HUES6 (cell line): ENCODE measurements around the gene ARHGAP23.
"Not testable (repeated sequence)": the region's sequence is repeated elsewhere in the genome, so short reads cannot be mapped to it uniquely, and the experiment has no call there.

Experiments used
- H3K27ac ChIP-seq: 2 replicates; pipeline ENCODE4 v1.7.0; 2013; ENCODE audit warnings: low read depth, mild to moderate bottlenecking, low read length, inconsistent platforms
- H3K27me3 ChIP-seq: 2 replicates; pipeline ENCODE4 v1.6.1; 2013; ENCODE audit warnings: low read length; ENCODE audit not compliant: control insufficient read depth, insufficient read depth
- H3K36me3 ChIP-seq: 2 replicates; pipeline ENCODE4 v1.6.1; 2013; ENCODE audit warnings: low read length; ENCODE audit not compliant: control insufficient read depth, insufficient read depth
- H3K4me1 ChIP-seq: 2 replicates; pipeline ENCODE4 v1.6.1; 2013; ENCODE audit warnings: low read length; ENCODE audit not compliant: control insufficient read depth, insufficient read depth
- H3K4me3 ChIP-seq: 2 replicates; pipeline ENCODE4 v1.5.1; 2013; ENCODE audit warnings: low read depth, low read length
- H3K9ac ChIP-seq: one replicate; pipeline ENCODE4 v1.6.1; 2013; ENCODE audit warnings: mild to moderate bottlenecking, low read length
- H3K9me3 ChIP-seq: 2 replicates; pipeline ENCODE4 v1.6.1; 2013; ENCODE audit warnings: low read depth, low read length; ENCODE audit not compliant: control insufficient read depth, insufficient read depth

ARHGAP23 gene

DNA sequence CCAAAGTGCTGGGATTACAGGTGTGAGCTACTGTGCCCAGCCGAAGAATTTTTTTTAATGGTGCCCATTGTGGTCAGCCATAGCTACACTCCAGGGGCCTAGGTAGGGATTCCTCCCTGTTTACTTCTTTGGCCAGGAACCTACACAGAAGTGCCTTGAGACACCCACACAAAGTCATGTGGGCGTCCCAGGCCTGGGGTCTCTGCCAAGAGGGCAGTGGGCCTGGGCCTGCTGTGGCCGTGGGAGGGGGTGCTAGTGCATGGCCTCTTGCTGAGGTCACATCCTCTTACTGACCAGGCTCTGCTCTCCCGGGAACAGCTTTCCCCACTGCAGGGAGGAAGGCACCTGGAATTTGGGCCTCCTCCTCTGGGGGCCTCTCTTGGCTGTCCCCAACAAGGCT is 50.4 kb downstream of the ARHGAP23 start:
- not testable (repeated sequence) for H3K4me3 ChIP-seq, H3K9me3 ChIP-seq
- H3K36me3 ChIP-seq = peaks cover 36% of the 10 kb centered on the region

DNA sequence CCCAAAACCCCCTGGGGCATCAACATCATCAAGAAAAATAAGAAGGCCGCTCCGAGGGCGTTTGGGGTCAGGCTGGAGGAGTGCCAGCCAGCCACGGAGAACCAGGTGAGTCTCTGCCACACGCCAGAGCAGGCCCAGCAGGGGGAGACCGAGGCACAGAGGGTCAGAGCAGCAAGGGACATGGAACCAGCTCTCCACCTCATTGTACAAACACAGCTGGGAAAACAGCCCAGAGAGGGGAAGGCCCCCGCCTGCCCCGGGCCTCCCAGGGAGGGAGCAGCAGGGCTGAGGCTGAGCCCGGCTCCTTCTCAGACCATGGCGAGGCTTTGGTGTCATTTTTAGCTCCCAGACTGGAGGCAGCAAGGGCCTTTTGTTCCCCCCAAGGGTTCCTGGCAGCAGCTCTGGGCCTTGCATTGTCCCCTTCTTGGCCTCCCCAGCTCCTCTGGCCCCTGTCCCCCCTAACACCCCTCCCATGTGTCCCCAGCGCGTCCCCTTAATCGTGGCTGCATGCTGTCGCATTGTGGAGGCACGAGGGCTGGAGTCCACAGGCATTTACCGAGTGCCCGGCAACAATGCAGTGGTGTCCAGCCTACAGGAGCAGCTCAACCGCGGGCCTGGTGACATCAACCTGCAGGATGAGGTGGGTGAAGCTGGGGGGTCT is 53.9 kb downstream of the ARHGAP23 start:
- H3K36me3 ChIP-seq = peaks cover 48% of the 10 kb centered on the region

More for the DNA sequence above, 50.4 kb downstream of the ARHGAP23 start:
- not testable (repeated sequence) for H3K27ac ChIP-seq, H3K27me3 ChIP-seq, H3K9ac ChIP-seq, H3K4me1 ChIP-seq

DNA sequence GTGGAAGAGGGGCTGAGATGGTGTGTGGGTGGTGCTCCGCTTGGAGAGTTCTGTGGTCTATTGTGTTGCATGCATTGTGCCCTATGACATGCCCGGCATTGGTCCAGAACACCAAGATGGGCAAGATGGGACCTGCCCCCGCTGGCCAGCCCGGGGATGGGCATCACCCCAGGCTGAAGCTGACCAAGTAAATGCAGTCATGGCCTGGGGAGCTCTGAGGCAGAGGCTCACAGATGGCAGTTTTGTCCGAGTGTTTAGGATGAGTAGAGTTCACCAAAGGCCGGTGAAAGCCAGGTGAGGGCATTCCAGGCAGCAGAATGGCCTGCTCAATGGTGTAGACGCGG is 54.4 kb downstream of the ARHGAP23 start:
- H3K36me3 ChIP-seq = peaks cover 48% of the 10 kb centered on the region
- not testable (repeated sequence) for H3K9me3 ChIP-seq, H3K4me1 ChIP-seq, H3K4me3 ChIP-seq, H3K27me3 ChIP-seq, H3K27ac ChIP-seq, H3K9ac ChIP-seq

More for the DNA sequence above, 53.9 kb downstream of the ARHGAP23 start:
- not testable (repeated sequence) for H3K4me3 ChIP-seq, H3K27ac ChIP-seq, H3K9me3 ChIP-seq, H3K4me1 ChIP-seq, H3K27me3 ChIP-seq, H3K9ac ChIP-seq

DNA sequence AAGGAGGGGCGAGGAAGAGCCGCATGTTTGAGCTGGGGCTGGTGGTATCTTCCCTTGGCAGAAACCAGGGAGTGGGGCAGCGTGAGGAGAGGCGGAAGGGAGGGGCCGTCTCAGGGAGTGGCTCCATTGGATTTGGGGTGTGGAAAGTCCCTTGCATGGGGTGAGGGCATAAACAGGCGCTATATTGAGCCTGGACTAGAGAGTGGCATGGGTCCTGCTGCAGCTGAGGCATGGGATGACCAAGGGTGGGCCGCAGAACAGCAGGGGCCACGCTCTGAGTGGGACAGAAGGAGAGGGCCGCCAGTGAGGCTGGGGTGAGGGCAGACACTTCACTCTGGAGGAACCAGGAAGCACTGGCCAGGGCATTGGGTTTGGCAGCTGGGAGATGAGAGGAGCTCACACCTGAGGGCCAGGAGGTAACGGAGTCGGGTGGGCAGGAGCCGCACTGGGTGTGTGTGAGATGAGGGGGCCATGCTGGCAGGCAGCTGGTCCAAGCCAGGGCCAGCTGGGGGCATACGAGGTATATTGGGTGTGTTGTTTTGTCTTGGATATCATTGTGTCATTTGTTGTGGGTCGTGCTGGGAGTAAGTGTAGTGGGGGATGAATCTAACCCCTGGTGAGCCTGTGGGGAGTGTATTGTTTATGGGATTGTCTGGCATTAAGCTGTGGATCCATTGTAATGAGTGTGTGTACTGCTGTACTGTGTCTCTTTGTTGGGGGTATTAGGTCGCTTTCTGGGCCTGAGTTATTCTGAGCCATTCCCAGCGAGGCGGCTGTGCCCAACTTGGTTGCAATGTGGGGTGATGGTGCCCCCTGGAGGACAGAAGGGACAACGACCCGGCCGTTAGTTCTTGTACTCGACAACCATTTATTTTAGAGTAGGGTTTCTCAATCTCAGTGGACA is 56.2 kb downstream of the ARHGAP23 start:
- H3K9ac ChIP-seq, H3K27me3 ChIP-seq, H3K9me3 ChIP-seq, H3K27ac ChIP-seq, H3K4me3 ChIP-seq, H3K4me1 ChIP-seq: not testable (repeated sequence)
- peaks cover 35% of the 10 kb centered on the region for H3K36me3 ChIP-seq

DNA sequence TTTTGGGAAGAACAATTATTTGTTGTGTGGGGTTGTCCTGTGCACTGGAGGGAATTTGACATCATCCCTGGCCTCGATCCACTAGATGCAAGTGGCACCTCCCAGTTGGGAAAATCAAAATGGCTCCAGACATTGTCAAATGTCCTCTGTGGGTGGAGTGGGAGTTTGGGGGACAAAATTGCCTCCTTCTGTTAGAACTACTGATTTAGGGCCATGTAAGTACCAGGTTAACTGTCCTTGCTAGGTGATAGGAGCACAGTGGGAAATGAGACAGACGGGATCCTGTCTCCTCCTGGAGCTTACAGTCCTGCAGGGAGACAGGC is 56.8 kb downstream of the ARHGAP23 start:
- H3K9me3 ChIP-seq = no peaks in the 10 kb centered on the region
- H3K27ac ChIP-seq = no peak overlapping the region
- H3K36me3 ChIP-seq = peaks cover 39% of the 10 kb centered on the region
- H3K9ac ChIP-seq = no peak overlapping the region
- H3K4me1 ChIP-seq = no peaks in the 10 kb centered on the region
- no peak overlapping the region for H3K4me3 ChIP-seq
- no peaks in the 10 kb centered on the region for H3K27me3 ChIP-seq

DNA sequence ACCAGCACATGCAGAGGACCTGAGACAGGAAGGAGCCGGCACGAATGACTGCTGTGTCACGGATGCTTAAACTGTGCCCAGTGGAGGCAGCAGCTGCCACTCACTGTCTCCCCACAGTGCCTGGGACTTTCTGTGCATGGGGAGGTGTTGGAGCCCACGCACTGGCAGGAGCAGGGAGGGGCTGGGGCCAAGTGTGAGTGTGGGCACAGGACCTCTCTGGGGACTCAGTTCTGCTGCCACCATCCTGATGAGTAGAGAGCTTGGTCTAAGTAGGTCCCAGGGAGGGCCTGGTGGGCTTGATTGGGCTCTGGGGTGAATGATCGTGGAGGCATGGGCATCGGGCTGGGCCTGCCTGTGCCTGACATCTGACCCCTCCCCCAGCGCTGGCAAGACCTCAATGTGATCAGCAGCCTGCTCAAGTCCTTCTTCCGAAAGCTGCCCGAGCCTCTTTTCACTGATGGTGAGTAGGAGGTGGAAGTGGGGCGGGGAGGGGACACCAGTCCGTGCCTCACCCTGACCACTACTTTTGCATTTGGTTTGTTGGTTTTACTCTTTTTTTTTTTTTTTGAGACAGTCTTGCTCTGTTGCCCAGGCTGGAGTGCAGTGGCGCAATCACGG is 57.5 kb downstream of the ARHGAP23 start:
- not testable (repeated sequence) for H3K4me3 ChIP-seq, H3K27ac ChIP-seq, H3K9ac ChIP-seq, H3K9me3 ChIP-seq, H3K4me1 ChIP-seq, H3K27me3 ChIP-seq
- H3K36me3 ChIP-seq = peaks cover 40% of the 10 kb centered on the region

DNA sequence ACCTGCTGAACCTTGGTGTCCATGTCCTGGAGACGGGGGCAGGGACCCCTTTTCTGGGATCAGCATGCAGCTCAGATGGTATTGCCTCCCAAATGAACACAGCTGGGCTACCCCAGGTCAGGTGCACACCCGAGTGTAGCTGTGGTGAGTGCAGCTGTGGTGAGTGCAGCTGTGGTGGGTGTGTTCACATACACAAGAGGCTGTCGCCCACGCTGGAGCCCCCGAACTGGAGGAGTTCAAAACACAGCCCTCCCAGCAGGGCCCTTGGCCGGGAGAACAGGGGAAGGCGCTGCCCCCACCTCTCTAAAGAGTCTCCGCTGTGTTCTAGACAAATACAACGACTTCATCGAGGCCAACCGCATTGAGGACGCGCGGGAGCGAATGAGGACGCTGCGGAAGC is 61.5 kb downstream of the ARHGAP23 start:
- not testable (repeated sequence) for H3K9ac ChIP-seq, H3K27me3 ChIP-seq, H3K9me3 ChIP-seq, H3K4me1 ChIP-seq, H3K4me3 ChIP-seq, H3K27ac ChIP-seq
- peaks cover 46% of the 10 kb centered on the region for H3K36me3 ChIP-seq

DNA sequence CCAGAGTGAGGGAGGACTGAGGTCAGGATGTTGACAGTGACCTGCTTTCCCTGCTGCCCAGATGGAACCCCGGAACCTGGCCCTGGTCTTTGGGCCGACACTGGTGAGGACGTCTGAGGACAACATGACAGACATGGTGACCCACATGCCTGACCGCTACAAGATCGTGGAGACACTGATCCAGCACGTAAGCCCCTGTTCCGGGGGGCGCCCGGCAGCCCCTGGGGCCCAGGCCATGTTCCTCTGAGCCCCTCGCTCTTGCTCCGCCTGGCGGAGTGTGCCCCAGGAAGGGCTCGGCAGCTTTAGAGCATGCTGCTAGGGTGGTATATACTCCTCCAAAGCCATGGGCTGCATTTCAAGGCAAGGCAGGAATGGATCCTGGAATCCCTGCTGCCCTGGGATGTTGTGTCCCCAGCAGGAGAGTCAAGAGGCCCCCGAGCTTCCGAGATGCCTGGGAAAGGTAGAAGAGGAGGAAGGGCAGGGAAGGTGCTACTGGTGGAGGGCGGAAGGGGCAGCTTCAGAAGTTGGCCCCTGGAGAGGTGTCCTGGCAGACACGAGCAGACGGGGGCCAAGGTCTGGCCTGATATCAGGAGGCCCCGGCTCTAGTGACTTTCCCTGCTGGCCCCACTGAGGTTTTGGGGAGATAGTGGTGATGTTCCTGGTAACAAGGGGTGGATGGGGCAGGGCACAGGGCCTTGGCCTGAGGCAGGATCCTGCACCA is 63.2 kb downstream of the ARHGAP23 start:
- H3K27me3 ChIP-seq, H3K9me3 ChIP-seq, H3K4me3 ChIP-seq, H3K27ac ChIP-seq, H3K9ac ChIP-seq, H3K4me1 ChIP-seq: not testable (repeated sequence)
- peaks cover 43% of the 10 kb centered on the region for H3K36me3 ChIP-seq

DNA sequence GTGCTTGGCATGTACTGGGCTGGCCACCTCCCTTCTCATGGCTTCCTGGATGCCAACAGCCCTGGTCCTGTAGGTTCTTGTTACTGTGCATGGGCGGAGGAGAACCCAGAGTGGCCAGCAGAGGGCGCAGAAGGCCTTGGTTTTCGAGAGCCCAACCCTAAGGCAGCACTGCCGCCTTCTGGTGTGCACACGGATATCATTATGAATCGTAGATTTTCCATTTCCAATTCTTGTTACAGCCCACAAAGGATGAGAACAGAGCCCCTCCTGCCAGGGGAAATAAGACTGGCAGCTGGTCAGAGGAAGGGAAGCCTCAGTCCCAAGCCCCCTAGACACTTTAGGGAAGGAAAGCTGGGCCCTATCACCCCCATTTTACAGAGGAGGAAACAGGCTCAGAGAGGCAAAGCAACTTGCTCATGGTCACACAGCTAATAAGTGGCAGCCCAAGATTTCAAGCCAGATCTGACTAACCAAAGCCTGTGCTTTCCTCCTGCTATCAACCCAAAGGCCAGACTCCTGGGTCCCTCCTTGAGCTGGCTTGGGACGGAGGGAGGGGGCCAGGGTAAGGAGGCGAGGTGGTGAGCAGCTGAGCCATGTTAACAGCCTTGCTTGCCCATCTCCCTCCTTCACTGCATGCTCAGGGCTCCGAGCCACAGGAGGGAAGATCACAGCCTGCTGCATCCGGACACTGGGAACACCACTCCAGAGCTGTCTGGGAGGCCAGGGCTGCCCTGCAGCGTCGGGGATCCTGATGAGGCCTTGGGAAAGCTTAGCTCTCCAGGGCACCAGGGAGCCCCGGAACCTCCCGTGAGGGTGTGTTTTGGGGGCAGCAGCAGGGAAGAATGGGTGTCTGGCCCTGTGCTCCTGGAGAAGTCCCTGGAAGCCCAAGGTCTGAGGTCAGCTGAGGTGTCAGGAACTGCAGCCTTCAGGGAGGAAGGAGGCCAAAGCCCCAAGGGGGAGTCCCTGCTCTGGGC is 64.1 kb downstream of the ARHGAP23 start:
- not testable (repeated sequence) for H3K9ac ChIP-seq, H3K4me1 ChIP-seq, H3K9me3 ChIP-seq, H3K4me3 ChIP-seq, H3K27me3 ChIP-seq, H3K27ac ChIP-seq
- peaks cover 39% of the 10 kb centered on the region for H3K36me3 ChIP-seq

DNA sequence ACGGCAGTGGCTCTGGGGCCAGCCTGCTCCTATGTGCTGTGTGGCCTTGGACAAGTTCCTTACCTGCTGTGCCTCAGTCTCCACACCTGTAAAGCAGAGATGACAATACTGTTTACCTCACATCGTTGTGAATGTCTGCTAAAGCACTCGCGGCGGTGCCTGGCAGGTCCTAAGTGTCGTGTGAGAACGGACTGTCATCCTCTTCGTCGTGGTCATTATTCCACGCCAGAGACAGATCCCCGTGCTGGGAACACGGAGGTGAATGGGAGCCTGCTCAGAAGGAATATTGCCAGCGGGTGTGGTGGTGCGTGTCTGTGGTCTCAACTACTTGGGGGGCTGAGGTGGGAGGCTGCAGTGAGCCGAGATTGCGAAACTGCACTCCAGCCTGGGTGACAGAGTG is 65.9 kb downstream of the ARHGAP23 start:
- H3K4me1 ChIP-seq, H3K9me3 ChIP-seq, H3K27me3 ChIP-seq, H3K4me3 ChIP-seq, H3K9ac ChIP-seq, H3K27ac ChIP-seq: not testable (repeated sequence)
- H3K36me3 ChIP-seq = peaks cover 43% of the 10 kb centered on the region
